GM18526 (cell line): Measurements from ENCODE around the gene PLIN5.

Source experiments
- POLR2A ChIP-seq: IDR thresholded peaks from 3 replicates; pipeline ENCODE4 v1.6.1; 2011; ENCODE audit not compliant: insufficient read length; ENCODE audit errors: extremely low read depth

The PLIN5 gene

DNA sequence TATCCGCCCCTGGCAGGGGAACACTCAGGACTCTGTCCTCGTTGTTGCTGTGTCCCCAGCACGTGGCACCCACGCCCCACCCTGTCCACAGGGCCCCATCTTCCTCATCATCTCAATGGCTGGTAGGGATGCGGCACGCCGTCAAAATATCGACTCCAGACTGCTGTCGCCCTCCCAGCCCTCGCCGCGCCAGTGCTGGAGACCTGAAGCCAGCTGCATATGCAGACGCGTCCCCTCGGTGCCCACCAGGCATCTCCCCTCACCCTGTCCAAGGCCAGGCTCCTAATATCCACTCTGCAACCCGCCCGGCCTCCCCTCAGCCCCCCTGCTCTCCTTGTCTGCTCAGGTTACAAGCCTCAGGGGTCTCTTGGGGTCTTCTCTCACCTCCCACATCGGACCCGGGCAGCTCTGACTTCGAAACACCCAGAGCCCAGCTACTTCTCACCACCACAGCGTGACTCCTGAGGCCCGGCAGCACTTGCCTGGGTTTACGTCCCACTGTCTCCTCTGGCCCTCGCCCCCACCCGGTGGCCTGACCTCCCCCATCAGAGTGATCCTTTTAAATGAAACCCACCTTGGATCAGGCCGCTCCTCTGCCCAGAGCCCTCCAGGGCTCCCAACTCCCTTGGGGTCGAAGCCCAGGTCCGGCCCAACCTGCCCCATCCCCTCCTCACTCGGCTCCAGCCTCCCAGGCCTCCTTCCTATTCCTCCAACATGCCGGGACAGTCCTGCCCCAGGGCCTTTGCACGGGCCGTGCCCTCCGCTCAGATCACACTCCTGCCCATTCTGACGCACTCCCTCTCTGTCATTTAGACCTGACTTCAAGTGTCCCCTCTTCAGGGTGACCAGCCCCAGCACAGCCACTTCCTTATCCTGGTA lies 29.2 kb downstream of the PLIN5 start:
- no peak for TF ChIP-seq POLR2A

DNA sequence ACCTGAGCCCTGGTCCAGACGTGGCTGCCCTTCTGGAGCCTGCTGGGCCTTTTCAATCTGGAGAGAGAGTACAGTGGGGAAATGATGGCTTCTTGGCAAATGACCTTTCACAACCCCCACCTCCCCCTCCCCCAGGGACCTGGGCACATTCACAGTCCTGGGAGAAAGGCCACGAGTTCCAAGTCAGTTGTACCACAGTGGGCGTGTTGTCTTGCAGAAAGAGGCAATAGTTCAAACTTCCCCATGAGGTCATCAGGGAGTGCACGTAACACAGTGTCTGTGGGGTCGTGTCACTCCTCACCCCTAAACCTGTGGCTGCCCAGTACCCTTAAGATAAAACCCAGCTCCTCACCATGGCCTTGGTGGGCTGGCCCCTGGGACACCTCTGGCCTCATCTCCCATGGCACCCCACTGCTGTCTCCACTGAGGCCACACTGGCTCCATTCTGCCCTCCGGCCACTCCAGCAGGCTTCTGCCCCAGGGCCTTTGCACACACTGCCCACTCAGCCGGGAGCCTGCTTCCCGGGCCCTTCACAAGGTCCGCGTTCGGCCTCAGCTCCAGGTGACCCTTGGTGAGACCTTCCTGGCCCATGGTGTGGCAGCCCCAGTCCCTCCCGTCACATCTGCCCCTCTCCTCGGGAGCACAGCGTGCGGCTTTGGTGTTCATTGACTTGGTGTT lies 30.0 kb downstream of the PLIN5 start:
- TF ChIP-seq POLR2A = no peak

DNA sequence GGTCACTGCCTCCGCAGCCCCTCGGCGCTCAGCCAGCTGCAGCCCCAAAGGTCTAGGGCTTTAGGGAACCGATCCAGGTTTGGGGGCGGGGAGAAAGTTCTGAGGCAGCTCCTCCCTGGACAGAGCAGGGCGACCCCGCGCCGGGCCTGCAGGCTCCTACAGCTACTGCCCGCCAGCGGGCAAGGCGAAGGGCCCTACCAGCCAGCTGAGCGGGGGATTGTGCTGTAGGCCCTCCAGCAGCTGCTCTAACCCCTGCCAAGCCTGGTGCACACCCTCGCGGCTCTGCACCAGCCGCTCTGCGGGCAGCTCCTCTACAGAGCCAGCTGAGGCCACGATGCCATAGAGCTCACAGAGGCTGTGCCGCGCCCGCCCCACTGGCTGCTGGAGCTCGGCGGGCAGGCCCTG lies 30.7 kb downstream of the PLIN5 start:
- TF ChIP-seq POLR2A = no peak

DNA sequence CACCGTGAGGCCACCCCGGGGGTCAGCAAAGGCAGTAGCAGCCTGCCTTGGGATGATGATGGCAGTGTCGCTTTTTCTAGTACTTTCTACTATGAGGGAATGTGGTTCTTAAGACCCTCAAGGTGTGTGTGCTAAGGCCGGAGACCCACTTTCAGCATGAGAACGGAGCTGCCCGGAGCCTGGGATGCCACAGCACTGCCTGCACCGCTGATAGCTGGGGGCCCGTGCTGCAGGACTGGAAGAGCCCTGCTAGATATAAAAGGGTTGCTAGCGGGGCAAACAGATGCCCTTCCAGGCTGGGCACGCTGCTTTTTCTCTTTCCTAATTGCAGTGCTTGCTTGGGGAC lies 31.2 kb downstream of the PLIN5 start:
- TF ChIP-seq POLR2A = no peak

DNA sequence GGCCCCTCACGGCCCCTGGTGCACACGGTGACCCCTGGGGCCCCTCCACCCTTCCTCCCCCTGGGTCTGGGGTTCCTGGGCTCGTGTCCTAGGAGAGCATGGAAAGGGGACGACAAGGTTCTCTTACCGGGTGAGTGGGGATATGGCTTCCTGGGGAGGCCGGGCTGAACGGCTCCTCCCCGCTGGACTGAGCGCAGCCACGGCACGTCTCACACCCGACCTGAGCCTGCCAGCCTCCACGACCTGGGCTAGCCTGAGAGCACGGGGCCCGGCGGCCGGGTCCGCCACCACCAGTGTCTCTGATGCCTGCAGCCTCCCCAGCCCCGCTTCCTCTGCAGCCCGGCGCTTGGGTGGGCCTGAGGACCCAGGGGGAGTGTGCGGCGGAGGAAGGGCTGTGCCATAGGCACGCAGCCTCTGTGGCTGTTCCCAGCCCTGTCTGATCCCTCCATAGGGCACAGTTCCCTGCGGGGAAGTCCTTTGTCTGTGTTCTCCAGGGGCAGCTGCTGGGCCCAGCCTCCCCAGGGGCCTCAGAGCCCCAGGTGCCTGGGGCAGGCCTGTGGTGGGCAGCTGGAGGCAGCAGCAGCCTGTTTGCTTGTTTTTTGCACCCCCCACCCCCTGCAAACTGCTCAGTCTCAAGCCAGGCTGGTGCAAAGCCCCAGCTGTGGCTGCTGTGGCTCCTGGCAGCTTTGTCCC lies 31.7 kb downstream of the PLIN5 start:
- no peak for TF ChIP-seq POLR2A

DNA sequence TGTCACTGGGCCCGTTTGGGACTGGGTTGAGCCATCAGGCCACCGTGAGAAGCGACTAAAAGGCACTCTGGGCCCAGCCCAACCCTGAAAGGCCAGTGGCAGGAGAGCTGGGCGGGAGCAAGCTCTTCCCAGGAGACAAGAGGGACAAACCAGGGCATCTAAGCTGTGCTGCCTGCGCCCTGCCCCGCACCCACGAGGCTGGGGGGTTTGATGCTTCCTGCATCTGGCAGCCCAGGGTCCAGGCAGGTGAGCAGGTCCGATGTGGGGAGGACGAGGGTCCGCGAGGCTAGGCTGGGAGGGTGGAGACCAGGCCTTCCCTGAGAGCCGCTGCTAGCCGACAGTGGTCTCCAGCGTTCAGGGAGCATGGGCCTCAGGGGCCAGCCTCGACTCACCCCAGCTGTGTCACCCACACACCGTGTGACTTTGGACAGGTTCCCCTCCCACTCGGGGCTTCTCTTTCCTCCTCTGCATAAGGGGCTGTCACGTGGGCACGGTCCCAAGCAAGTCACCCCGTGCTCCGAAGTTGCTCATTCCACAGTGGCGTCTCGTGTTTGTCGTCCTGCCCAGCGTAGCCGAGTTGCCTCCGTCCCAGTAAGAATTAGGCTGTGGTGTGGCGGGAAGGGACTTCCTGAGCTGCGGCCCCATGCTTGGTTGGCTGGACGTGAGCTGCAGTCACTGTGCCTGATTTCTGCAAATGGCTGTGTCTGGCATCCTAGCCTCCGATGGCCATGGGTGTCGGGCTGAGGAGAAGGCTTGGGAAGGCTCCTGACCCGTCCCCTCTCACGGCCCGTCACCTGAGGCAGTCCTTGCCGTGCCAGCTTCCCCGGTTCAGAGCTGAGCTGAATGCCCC lies 32.5 kb downstream of the PLIN5 start:
- no peak for TF ChIP-seq POLR2A

DNA sequence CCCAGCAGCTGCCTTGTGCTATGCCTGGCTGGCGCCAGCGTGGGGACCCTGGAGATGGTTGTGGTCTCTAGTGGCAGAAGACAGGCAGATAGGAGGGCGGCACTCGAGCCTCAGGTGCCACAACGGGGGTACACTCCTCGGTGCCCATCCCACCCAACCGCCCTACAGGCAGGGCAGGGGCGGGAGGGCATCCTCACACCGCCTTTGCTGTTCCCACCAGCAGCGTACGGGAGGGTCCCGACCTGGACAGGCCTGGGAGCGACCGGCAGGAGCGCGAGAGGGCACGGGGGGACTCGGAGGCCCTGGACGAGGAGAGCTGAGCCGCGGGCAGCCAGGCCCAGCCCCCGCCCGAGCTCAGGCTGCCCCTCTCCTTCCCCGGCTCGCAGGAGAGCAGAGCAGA lies 33.3 kb downstream of the PLIN5 start:
- no peak for TF ChIP-seq POLR2A

DNA sequence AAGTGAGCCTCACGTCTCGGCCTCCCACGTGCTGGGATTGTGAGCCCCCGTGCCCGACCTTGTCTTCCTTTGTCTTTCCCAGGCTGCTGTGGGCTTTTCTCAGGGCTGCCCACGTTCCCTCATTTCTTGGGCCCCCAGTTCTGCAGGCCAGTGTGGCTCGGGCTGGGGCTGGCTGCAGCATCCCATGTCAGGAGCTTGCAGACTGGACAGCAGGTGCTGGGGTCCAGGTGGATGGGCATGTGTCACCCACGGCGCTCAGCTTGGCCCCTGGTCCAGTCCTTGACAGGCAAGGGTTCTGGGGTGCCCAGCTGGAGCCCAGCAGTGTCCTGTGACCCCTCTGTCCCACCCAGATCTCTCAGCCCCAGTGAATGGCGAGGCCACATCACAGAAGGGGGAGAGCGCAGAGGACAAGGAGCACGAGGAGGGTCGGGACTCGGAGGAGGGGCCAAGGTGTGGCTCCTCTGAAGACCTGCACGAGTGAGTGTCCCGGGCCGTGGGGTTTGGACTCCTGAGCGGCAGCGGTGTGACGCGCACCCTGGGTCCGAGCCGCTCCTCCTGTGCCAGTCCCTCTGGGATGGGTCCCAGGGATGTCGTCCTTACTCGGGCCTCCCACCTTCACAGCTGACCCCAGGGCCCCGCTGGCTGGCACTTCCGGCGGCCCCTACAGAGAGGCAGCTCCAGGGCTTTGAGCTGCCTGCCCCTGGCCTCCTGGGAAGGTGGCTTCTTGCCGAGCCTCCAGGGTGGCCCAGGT lies 34.0 kb downstream of the PLIN5 start:
- TF ChIP-seq POLR2A = no peak

DNA sequence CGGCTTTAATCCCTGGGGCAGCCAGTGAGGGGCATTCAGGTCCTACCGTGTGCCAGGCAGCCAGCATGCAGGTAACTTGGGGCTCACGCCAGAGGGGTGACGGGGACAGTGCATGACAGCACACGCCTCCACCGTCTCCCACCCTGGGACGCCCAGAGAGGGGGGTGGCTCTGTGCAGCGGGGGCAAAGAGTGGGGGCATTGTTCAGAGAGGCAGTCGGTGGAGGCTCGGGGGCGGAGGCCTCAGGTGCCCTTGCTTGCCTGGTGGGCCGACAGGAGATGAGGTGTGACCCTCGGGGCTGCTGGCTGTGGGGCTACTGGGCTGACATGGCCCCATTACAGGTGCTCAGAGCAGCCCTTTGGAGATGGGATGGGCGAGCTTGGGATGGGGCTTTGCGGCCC lies 35.2 kb downstream of the PLIN5 start:
- TF ChIP-seq POLR2A = no peak

DNA sequence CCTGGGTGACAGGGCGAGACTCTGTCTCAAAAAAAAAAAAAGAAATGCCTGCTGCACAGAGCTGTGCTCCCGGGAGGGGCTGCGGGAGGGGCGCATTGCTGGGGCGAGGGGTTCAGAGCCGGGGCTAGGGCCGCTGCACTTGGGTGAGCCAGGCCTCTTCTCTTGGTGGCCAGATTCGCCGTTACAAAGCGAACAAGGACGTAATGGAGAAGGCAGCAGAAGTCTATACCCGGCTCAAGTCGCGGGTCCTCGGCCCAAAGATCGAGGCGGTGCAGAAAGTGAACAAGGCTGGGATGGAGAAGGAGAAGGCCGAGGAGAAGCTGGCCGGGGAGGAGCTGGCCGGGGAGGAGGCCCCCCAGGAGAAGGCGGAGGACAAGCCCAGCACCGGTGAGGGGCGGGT lies 35.7 kb downstream of the PLIN5 start:
- no peak for TF ChIP-seq POLR2A

DNA sequence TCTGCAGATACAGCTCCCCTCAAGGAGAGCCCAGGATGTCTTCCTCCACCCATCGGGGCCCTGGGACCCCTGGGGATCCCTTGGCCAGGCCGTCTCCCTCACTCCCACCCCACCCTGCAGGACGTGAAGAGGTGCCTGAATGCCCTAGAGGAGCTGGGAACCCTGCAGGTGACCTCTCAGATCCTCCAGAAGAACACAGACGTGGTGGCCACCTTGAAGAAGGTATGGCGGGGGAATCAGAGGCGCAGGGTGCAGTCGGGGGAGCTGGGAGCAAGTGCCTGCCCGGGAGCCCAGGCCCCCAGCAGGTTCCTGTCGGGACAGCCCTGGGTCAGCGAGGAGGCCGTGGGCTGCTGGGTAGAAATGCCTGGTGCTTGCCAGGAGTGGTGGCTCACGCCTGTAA lies 36.3 kb downstream of the PLIN5 start:
- TF ChIP-seq POLR2A = no peak

DNA sequence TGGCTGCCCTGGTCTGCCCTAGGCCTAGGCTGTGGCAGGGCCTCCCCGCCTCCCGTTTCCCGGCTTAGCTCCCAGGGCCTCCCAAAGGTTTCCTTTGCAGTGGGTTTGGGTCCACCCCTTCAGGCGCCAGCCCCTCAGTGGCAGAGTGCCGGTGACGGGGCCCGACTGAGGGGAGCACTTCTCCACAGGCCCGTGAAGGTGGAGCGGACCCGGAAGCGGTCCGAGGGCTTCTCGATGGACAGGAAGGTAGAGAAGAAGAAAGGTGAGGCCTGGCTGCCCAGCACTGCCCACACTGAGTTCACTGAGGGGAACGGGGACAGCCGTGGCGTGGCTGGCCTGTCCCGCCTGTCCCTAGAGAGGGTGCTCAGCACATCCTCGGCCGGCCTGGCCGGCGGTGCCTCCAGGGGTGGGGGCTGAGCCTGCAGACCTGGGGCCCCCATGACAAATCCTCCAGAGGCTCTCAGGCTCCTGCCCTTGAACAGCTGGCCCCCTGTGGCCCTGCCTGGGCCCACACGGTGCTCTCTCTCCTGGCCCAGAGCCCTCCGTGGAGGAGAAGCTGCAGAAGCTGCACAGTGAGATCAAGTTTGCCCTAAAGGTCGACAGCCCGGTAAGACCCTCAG lies 37.1 kb downstream of the PLIN5 start:
- no peak for TF ChIP-seq POLR2A

DNA sequence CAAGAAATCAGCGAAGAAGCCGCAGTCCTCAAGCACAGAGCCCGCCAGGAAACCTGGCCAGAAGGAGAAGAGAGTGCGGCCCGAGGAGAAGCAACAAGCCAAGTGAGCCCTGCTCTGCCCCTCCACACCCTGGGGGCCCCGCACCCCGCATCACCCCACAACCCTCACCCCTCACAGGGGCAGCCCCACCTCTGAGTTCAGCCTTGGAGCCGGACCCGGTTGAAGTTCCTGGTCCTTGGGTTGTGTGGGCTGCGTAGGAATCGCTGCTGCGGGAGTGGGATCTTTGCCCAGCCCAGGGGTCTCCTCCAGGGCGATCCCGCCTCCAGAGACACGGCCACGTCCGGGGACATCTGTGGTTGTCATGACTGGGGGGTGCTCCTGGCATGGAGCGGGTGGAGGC lies 38.7 kb downstream of the PLIN5 start:
- no peak for TF ChIP-seq POLR2A

DNA sequence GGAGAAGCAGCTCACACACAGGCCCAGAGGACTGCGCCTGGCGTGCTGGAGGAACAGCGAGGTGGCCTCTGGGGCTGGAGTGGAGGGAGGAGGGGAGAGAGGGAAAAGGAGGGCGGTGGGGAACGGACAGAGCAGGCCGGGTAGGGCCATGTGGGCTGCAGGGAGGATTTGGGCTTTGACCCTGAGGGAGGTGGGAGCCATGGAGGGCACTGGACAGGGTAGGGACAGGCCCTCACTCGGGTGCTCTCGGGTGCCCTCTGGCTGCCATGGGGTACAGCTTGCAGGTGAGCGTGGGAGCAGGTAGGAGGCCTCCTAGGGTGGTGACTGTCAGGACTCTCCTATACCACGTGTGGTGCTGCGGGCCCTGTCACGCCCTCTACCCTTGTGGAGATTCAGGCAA lies 39.6 kb downstream of the PLIN5 start:
- TF ChIP-seq POLR2A = no peak
